H1 (cell line): ENCODE results near the gene BZW1. TPM values are rescaled to one million over a fixed set of nuclear protein-coding genes. Genes with fewer than 3 reads are reported as not detected.

Source experiments
- CTCF ChIA-PET: fragments of 300-600 bp; sonication (Branson Sonifier 250); formaldehyde crosslinking; loops from one replicate; lab custom pipeline; 2021; ENCODE audit not compliant: partially characterized antibody; lab: Charles Lee
- POLR2A ChIA-PET: fragments of 300-600 bp; sonication (Branson Sonifier 250); formaldehyde crosslinking; loops from one replicate; lab custom pipeline; 2021; ENCODE audit warnings: inconsistent platforms; ENCODE audit not compliant: partially characterized antibody; lab: Charles Lee
- DNase-seq, 2 experiments: peaks; one replicate each; pipeline versions ENCODE4 v3.0.0 to v3.0.0-alpha.2; 2010 to 2022; ENCODE audit warnings: low spot score in 2 of 2, low read depth in 1 of 2, mixed read lengths in 1 of 2
- FAIRE-seq: peaks from 2 replicates; lab custom pipeline; 2011; peaks lifted over from hg19 to GRCh38; lab: Jason Lieb, UNC
- H2AFZ ChIP-seq: 2 replicates; pipeline ENCODE4 v1.8.1; 2012; ENCODE audit warnings: low read length, inconsistent platforms
- H2AK5ac ChIP-seq: 2 replicates; pipeline ENCODE4 v1.6.1; 2013; ENCODE audit warnings: low read depth, low read length
- H2BK120ac ChIP-seq: replicated peaks from 2 replicates; pipeline ENCODE3; 2013; ENCODE audit warnings: low read depth, low read length, inconsistent platforms
- H2BK12ac ChIP-seq: 2 replicates; pipeline ENCODE4 v1.6.1; 2013; ENCODE audit warnings: low read depth, low read length
- H2BK15ac ChIP-seq: 2 replicates; pipeline ENCODE4 v1.6.1; 2013; ENCODE audit warnings: low read length
- H2BK20ac ChIP-seq: 2 replicates; pipeline ENCODE4 v1.6.1; 2013; ENCODE audit warnings: low read length
- H2BK5ac ChIP-seq: 2 replicates; pipeline ENCODE4 v1.6.1; 2013; ENCODE audit warnings: low read depth, low read length
- H3K14ac ChIP-seq: 2 replicates; pipeline ENCODE4 v1.6.1; 2013; ENCODE audit warnings: inconsistent platforms; ENCODE audit not compliant: insufficient read length
- H3K18ac ChIP-seq: 2 replicates; pipeline ENCODE4 v1.6.1; 2013; ENCODE audit warnings: low read length; ENCODE audit errors: extremely low read depth
- H3K23ac ChIP-seq: 2 replicates; pipeline ENCODE4 v1.6.1; 2013; ENCODE audit warnings: inconsistent platforms; ENCODE audit not compliant: insufficient read length
- H3K23me2 ChIP-seq: 2 replicates; pipeline ENCODE4 v1.6.1; 2013; ENCODE audit warnings: low read depth, low read length
- H3K27ac ChIP-seq: 2 replicates; pipeline ENCODE4 v1.6.1; 2011; ENCODE audit warnings: low read depth, low read length, inconsistent platforms
- H3K27me3 ChIP-seq, 4 experiments: replicated peaks in 1 of 4; 1 replicate in 1 of 4; 2 replicates in 3 of 4; pipeline versions ENCODE4 v1.6.1 to v1.8.1; 2011 to 2013; ENCODE audit warnings: low read length in 3 of 4, mild to moderate bottlenecking in 3 of 4, inconsistent platforms in 2 of 4, mixed read lengths in 2 of 4, moderate library complexity in 1 of 4; ENCODE audit not compliant: control insufficient read depth in 3 of 4, insufficient read depth in 3 of 4; ENCODE audit errors: extremely low read depth in 1 of 4
- H3K36me3 ChIP-seq, 4 experiments: 2 replicates each; pipeline versions ENCODE4 v1.6.1 to v1.8.1; 2011 to 2013; ENCODE audit warnings: mild to moderate bottlenecking in 4 of 4, low read length in 3 of 4, moderate library complexity in 2 of 4, control low read depth in 1 of 4, inconsistent platforms in 1 of 4; ENCODE audit not compliant: insufficient read depth in 4 of 4, control insufficient read depth in 2 of 4
- H3K4ac ChIP-seq: replicated peaks from 2 replicates; pipeline ENCODE3; 2013; ENCODE audit warnings: low read length, low read depth, mixed read lengths, inconsistent platforms; ENCODE audit not compliant: insufficient read length
- H3K4me1 ChIP-seq, 4 experiments: replicated peaks in 1 of 4; 1 replicate in 1 of 4; 2 replicates in 3 of 4; pipeline versions ENCODE4 v1.6.1 to v1.8.1; 2011 to 2013; ENCODE audit warnings: low read length in 3 of 4, inconsistent platforms in 2 of 4, mixed read lengths in 1 of 4; ENCODE audit not compliant: insufficient read depth in 4 of 4, control insufficient read depth in 3 of 4
- H3K4me2 ChIP-seq, 2 experiments: 2 replicates each; pipeline versions ENCODE4 v1.6.1 to v1.8.1; 2011 to 2013; ENCODE audit warnings: low read depth in 2 of 2, low read length in 2 of 2, control low read depth in 1 of 2, inconsistent platforms in 1 of 2, mild to moderate bottlenecking in 1 of 2; ENCODE audit not compliant: insufficient read depth in 1 of 2
- H3K4me3 ChIP-seq, 4 experiments: fragments of 200-600, 300-600 bp in 1 of 4; sonication (generic), shearing (Covaris generic), sonication (Bioruptor Twin) in 1 of 4; 2 replicates each; pipeline versions ENCODE4 v1.5.1 to v1.8.1; 2011 to 2016; ENCODE audit warnings: low read length in 4 of 4, low read depth in 3 of 4, control low read depth in 2 of 4, inconsistent platforms in 2 of 4, mild to moderate bottlenecking in 2 of 4, mixed read lengths in 1 of 4, moderate library complexity in 1 of 4; ENCODE audit not compliant: insufficient read depth in 2 of 4; ENCODE audit errors: extremely low read depth in 1 of 4
- H3K56ac ChIP-seq: replicated peaks from 2 replicates; pipeline ENCODE3; 2013; ENCODE audit warnings: low read depth, mild to moderate bottlenecking, mixed read lengths, low read length, inconsistent platforms; ENCODE audit not compliant: insufficient read length
- H3K79me1 ChIP-seq: 2 replicates; pipeline ENCODE4 v1.6.1; 2013; ENCODE audit warnings: low read depth, low read length, control low read depth
- H3K79me2 ChIP-seq, 2 experiments: 2 replicates each; pipeline versions ENCODE4 v1.6.1 to v1.8.1; 2012 to 2013; ENCODE audit warnings: low read length in 2 of 2, mild to moderate bottlenecking in 2 of 2, inconsistent platforms in 1 of 2; ENCODE audit not compliant: insufficient read depth in 2 of 2, control insufficient read depth in 1 of 2
- H3K9ac ChIP-seq, 4 experiments: replicated peaks in 1 of 4; 1 replicate in 1 of 4; 2 replicates in 3 of 4; pipeline versions ENCODE4 v1.6.1 to v1.8.1; 2011 to 2013; ENCODE audit warnings: low read depth in 3 of 4, low read length in 3 of 4, control low read depth in 2 of 4, mild to moderate bottlenecking in 2 of 4, moderate library complexity in 2 of 4, inconsistent platforms in 1 of 4; ENCODE audit errors: extremely low read depth in 1 of 4
- H3K9me3 ChIP-seq, 2 experiments: 2 replicates each; pipeline versions ENCODE4 v1.6.1 to v1.8.1; 2012 to 2013; ENCODE audit warnings: mild to moderate bottlenecking in 2 of 2, moderate library complexity in 2 of 2, control low read depth in 1 of 2, inconsistent platforms in 1 of 2, low read depth in 1 of 2, low read length in 1 of 2, mixed read lengths in 1 of 2; ENCODE audit not compliant: insufficient read depth in 2 of 2
- H4K20me1 ChIP-seq, 2 experiments: replicated peaks in 1 of 2; 2 replicates each; pipeline versions ENCODE3 to v1.8.1; 2011 to 2013; ENCODE audit warnings: inconsistent platforms in 2 of 2, low read length in 2 of 2, mild to moderate bottlenecking in 1 of 2; ENCODE audit not compliant: insufficient read depth in 2 of 2, control insufficient read depth in 1 of 2
- H4K5ac ChIP-seq: 2 replicates; pipeline ENCODE4 v1.6.1; 2013; ENCODE audit warnings: low read length, low read depth, mixed read lengths, inconsistent platforms; ENCODE audit not compliant: insufficient read length
- H4K8ac ChIP-seq: 2 replicates; pipeline ENCODE4 v1.8.0; 2013; ENCODE audit warnings: mild to moderate bottlenecking, moderate library complexity, low read length, inconsistent platforms; ENCODE audit not compliant: insufficient read depth; ENCODE audit errors: extremely low read depth
- H4K91ac ChIP-seq: replicated peaks from 2 replicates; pipeline ENCODE3; 2013; ENCODE audit warnings: low read length, mixed read lengths, inconsistent platforms; ENCODE audit not compliant: insufficient read length
- EZH2 ChIP-seq: fragments of 200-600 bp; sonication (generic); IDR thresholded peaks from 2 replicates; pipeline ENCODE4 v1.7.1; 2012; ENCODE audit warnings: low read depth, mild to moderate bottlenecking, moderate library complexity, low read length, inconsistent platforms; ENCODE audit not compliant: severe bottlenecking
- NANOG ChIP-seq: IDR thresholded peaks from 2 replicates; pipeline ENCODE4 v1.6.1; 2011; ENCODE audit warnings: low read length, low read depth, mild to moderate bottlenecking, inconsistent platforms; ENCODE audit not compliant: insufficient read depth, poor library complexity, severe bottlenecking
- POLR2A ChIP-seq, 2 experiments: IDR thresholded peaks; 1 replicate in 1 of 2; 2 replicates in 1 of 2; pipeline ENCODE4 v1.6.1; 2011; ENCODE audit warnings: low read depth in 2 of 2, low read length in 2 of 2, mild to moderate bottlenecking in 2 of 2; ENCODE audit errors: control extremely low read depth in 1 of 2
- SIX5 ChIP-seq: IDR thresholded peaks from 2 replicates; pipeline ENCODE4 v1.6.1; 2011; ENCODE audit warnings: mild to moderate bottlenecking, low read depth, low read length
- SRF ChIP-seq: IDR thresholded peaks from 2 replicates; pipeline ENCODE4 v1.6.1; 2011; ENCODE audit warnings: mild to moderate bottlenecking, low read depth, low read length, moderate library complexity
- TEAD4 ChIP-seq: IDR thresholded peaks from 2 replicates; pipeline ENCODE4 v1.6.1; 2012; ENCODE audit warnings: low read depth, low read length, inconsistent platforms, mixed read lengths
- ZNF274 ChIP-seq: IDR thresholded peaks from 2 replicates; pipeline ENCODE4 v1.7.0; 2012; ENCODE audit warnings: low read length, borderline replicate concordance; ENCODE audit errors: extremely low read depth
- polyA plus RNA-seq, 7 experiments: library from polyadenylated mRNA; depleted of rRNA in 3 of 7; stranded (reverse) in 5 of 7; unstranded in 2 of 7; fragments of >200 nt in 5 of 7; fragments of 200-250 nt in 2 of 7; gene quantifications; 1 replicate in 5 of 7; 2 replicates in 1 of 7; 4 replicates in 1 of 7; pipeline versions ENCODE4 v1.2.1 to v1.2.3, GENCODE V29; 2011 to 2013; ENCODE audit warnings: missing spikeins in 2 of 7, mixed read lengths in 2 of 7
- total RNA-seq: library from RNA; stranded (reverse); fragmentation: NEBNext Ultra II Directional; extraction: Animal tissue kit (Norgen Biotek cat#: 25700); gene quantifications from 2 replicates; pipeline ENCODE4 v1.2.1, GENCODE V29; 2021
- TF ChIP-seq, protein P1 (sequence below): IDR thresholded peaks from 2 replicates; pipeline ENCODE4 v1.6.1; 2011; ENCODE audit warnings: low read depth, mild to moderate bottlenecking, low read length; ENCODE audit not compliant: insufficient read depth

The BZW1 gene
- total and polyA plus RNA-seq, 2 of the 8 experiments (the other 6 are each of a cell fraction or from before 2014, with no cell fraction given), result 152 to 335 TPM

DNA sequence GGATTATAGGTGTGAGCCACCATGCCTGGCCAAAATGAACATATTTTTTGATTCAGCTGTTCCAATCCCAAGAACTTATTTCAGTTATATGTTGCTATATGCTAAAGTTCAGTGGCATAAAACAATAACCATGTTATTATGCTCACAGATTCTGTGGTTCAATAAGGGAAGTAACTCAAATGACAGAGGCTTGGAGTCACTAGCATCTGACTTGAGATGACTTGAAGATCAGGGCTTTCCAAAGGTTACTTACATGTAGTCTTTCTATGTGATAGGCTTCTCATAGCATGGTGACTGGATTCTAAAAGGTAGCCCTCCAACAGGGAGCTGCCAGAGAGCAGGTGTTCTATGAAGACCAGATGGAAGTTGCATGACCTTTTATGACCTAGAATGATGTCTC is 35.6 kb downstream of the BZW1 start:
- Histone ChIP-seq H3K9ac (no peak overlapping the region), H4K5ac (no peak overlapping the region), H3K79me1 (no peaks in the 10 kb centered on the region), H4K20me1 (no peaks in the 10 kb centered on the region), H3K23me2 (no peaks in the 10 kb centered on the region), H3K23ac (no peak overlapping the region), H2BK120ac (no peak overlapping the region), H3K4me3 (no peak overlapping the region), H3K27ac (no peak overlapping the region), H3K27me3 (no peaks in the 10 kb centered on the region), H3K18ac (no peak overlapping the region), H3K4ac (no peak overlapping the region), H2BK12ac (no peak overlapping the region), H3K4me1 (no peaks in the 10 kb centered on the region), H3K79me2 (no peaks in the 10 kb centered on the region), H2BK20ac (no peak overlapping the region), H2AFZ (no peak overlapping the region), H4K91ac (no peak overlapping the region), H4K8ac (no peak overlapping the region), H3K4me2 (no peak overlapping the region), H3K14ac (no peak overlapping the region), H3K36me3 (peaks cover 0 to 14% (median 2%) of the 10 kb centered on the region in 4 experiments; a peak in 5 of 8 replicates), H2BK5ac (no peak overlapping the region), H2AK5ac (no peak overlapping the region), H3K9me3 (no peaks in the 10 kb centered on the region), H2BK15ac (no peak overlapping the region), H3K56ac (no peak overlapping the region)
- ChIA-PET POLR2A (interaction anchor here (1.1 to 1.4 kb wide), 2 partner anchors 11 to 17 kb away, joined by 3 to 4 read pairs; partner anchors contain the start of gene CLK1), CTCF (interaction anchor here (1.2 kb wide), 1 partner anchor 9 kb away, joined by 3 read pairs; no protein-coding TSS in a partner anchor)
- no peak for FAIRE-seq
- DNase-seq, result peak in 1 of 2 experiments; percentile 20
- TF ChIP-seq EZH2 (no peak), POLR2A (IDR thresholded peaks at IDR 0.05; ENCODE audit: control extremely low read depth in 1 of 2, low read depth in 2 of 2, low read length in 2 of 2) (no peak), SRF (no peak), SIX5 (no peak), NANOG (no peak), ZNF274 (no peak), TEAD4 (no peak)
- TF ChIP-seq, protein P1, sequence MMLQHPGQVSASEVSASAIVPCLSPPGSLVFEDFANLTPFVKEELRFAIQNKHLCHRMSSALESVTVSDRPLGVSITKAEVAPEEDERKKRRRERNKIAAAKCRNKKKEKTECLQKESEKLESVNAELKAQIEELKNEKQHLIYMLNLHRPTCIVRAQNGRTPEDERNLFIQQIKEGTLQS, result no peak
